ENCODE measurements around the gene FAM163B.
"Not testable (repeated sequence)": the region's sequence is repeated elsewhere in the genome, so short reads cannot be mapped to it uniquely, and the experiment has no call there.

FAM163B gene

GRCh38 chr9:133564451-133565116 lies 44.6 kb downstream of the FAM163B start:
- DNase-seq = no peak

DNA sequence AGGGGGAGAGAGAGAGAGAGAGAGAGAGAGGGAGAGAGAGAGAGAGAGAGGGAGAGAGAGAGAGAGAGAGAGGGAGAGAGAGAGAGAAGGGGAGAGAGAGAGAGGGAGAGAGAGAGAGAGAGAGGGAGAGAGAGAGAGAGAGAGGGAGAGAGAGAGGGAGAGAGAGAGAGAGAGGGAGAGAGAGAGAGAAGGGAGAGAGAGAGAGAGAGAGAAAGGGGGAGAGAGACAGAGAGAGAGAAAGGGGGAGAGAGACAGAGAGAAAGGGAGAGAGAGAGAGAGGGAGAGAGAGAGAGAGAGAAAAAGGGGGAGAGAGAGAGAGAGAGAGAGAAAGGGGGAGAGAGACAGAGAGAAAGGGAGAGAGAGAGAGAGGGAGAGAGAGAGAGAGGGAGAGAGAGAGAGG lies 45.4 kb downstream of the FAM163B start:
- DNase-seq = not testable (repeated sequence)

DNA sequence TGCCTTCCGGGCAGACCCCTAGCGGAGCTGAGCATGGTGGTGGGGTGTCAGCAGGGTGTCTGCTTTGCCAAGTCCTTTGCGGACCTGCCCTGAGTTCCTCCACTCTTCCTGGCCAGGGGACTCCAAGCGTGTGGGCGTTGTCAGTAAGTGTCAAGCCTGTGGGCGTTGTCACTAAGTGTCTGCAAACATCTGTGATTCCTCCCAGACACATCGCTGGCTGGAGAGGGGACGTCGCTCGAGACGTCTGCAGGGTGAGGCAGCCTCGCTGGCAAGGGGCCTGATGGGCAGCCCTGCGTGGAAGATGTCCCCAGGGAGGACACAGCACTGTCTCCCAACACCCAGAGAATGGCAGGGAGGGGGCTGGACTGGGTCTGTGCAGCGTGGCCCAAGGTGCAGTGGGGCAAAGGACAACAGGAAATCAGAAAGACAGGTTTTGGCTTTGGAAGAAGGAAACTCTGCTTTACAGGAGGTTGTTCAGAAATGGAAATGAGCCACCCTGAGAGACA lies 45.8 kb downstream of the FAM163B start:
- peak; percentile 4 for DNase-seq

DNA sequence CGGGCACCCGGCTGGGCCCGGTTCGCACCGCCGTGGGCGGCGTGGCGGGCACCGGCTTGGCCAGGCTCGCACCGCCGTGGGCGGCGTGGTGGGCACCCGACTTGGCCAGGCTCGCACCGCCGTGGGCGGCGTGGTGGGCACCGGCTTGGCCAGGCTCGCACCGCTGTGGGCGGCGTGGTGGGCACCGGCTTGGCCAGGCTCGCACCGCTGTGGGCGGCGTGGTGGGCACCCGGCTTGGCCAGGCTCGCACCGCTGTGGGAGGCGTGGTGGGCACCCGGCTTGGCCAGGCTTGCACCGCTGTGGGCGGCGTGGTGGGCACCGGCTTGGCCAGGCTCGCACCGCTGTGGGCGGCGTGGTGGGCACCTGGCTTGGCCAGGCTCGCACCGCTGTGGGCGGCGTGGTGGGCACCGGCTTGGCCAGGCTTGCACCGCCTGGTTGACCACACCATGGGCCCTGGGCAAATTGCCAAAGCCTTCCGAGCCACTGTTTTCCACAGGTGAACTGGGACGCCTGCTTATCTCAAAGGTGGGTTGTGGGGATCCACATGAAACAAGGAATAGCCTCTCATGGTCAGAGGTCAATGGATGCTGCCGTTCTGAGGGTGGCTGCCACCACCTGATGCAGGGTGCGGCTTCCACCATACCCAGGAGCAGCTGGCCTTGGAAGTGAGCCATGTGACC lies 46.4 kb downstream of the FAM163B start:
- DNase-seq = no peak

DNA sequence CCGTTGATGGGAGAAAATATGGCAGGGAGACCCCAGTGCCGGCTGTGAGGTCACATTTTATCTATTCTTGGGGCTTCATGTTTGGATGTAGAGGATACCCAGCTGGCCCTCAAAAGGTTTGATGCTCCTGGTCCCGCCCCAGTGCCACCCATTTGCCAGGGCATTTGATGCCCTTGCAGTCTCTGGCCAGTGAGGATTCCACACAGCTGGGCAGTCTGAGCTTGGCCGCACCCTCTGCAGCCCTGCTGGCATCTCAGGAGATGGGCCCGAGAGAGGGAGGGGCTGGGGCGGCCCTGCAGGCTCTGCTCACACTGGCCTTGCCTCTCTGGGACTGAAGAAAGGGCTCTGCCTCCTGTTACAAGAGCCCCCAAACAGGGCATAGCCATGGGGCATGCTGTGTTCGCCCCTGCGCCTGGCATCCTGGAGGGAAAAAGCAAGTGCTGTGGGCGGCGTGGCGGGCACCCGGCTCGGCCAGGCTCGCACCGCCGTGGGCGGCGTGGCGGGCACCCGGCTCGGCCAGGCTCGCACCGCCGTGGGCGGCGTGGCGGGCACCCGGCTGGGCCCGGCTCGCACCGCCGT lies 47.1 kb downstream of the FAM163B start:
- no peak for DNase-seq

DNA sequence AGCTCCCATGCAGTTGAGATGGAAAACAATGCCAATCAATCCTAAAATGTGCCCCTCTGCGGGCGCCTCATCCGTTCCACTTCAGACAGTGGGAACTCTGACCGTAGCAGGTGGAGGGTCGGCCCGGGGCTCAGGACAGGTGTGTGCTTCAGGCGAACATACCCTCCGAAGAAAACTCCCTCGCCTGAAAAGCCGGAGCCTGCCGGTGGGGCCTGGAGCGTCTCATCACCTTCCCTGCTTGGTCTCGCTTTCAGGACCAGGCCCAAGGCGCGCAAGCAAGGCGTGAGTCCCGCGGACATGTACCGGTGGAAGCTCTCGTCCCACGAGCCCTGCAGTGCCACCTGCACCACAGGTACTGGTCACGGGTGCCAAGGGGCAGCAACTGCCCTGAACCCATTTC lies 48.2 kb downstream of the FAM163B start:
- no peak for DNase-seq

DNA sequence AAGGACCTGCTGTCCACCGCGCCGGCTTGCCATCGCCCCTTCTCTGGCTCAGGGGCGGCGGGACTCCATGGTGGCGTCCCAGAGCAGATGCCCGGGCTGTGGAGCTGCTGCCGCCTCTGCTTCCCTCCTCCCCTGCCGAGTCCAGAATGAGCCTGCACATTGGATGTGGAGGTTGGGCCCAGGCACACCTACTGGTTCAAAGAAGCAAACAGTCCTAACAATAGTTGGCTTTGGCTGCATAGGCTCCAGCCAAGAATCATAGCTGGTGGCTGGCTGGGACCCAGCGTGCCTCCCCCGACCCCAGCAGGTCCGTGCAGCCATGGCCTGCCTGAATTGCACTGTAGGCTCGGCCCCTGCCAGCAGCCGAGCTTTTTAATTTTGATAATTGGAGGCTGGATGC lies 48.9 kb downstream of the FAM163B start:
- no peak for DNase-seq

DNA sequence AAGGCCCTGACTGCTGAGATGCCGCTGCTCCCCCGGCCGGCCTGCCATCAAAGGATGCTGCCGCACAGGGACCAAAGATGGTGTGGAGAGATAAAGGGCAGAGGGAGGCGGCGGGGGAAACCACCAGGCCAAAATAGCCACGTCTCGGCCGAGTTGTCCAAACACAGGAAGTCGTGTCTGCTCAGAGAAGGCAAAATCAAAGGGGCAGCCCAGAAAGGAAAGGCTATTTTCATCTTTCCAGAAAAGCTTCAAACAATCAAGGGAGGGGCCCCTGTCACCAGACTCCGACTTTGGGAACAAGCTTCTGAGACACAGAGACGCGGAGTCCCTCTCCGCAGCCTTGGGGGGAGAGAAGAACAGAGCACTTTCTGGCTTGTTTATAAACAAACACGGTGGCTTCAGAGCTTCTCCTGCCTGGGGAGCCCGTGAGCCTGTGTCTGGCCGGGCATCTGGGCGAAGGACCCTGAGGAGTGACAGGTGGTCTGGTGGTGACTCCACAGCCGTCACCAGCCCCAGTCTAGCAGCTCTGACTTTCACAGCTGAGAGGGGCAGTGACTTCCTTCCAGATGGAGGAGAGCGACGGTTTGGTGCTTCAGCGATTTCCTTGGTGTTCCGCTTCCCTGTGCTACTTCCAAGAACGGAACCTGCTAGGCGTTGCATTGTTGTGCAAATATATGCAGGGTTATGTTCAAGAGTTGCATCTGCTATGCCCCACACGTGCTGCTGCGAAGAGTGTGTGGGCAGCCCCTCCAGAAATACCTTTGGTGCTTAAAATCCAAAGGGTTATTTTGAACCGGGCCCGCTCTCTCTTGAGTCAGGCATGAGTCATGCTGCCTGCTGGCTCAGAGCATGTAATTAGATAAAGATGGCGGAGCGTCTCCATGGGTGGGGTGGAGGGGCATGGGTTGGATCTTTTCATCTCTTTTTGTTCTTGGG lies 50.7 kb downstream of the FAM163B start:
- DNase-seq = peak; percentile 90

GRCh38 chr9:133557581-133557980 lies 51.6 kb downstream of the FAM163B start:
- DNase-seq = no peak

- DNase-seq = no peak
Measured at GRCh38 chr9:133556354-133556753, 52.8 kb downstream of the FAM163B start.

- DNase-seq = no peak
Measured at GRCh38 chr9:133554729-133555128, 54.5 kb downstream of the FAM163B start.

- no peak for DNase-seq
Measured at GRCh38 chr9:133553973-133554713, 55.0 kb downstream of the FAM163B start.

- no peak for DNase-seq
Measured at GRCh38 chr9:133553123-133553522, 56.1 kb downstream of the FAM163B start.

GRCh38 chr9:133552236-133552635 lies 57.0 kb downstream of the FAM163B start:
- no peak for DNase-seq

- no peak for DNase-seq
Measured at GRCh38 chr9:133551446-133551845, 57.7 kb downstream of the FAM163B start.

DNA sequence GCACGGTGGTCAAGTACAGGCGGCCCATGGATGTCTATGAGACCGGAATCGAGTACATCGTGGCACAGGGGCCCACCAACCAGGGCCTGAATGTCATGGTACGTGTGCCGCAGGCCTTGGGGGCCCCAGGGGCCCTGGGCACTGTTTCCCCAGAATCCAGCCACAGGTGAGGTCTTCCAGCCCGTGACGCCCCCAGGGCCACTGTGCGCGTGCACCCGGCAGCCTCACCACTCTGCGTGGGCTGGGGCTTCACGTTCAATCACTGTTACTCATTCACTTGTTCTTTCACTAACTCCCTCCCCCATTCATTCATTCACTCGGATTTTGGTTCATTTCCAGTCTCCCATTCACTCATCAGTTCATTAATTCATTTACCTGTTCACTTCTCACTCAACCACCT lies 62.1 kb downstream of the FAM163B start:
- no peak for DNase-seq

- DNase-seq = no peak
Measured at GRCh38 chr9:133546287-133546680, 62.9 kb downstream of the FAM163B start.

DNA sequence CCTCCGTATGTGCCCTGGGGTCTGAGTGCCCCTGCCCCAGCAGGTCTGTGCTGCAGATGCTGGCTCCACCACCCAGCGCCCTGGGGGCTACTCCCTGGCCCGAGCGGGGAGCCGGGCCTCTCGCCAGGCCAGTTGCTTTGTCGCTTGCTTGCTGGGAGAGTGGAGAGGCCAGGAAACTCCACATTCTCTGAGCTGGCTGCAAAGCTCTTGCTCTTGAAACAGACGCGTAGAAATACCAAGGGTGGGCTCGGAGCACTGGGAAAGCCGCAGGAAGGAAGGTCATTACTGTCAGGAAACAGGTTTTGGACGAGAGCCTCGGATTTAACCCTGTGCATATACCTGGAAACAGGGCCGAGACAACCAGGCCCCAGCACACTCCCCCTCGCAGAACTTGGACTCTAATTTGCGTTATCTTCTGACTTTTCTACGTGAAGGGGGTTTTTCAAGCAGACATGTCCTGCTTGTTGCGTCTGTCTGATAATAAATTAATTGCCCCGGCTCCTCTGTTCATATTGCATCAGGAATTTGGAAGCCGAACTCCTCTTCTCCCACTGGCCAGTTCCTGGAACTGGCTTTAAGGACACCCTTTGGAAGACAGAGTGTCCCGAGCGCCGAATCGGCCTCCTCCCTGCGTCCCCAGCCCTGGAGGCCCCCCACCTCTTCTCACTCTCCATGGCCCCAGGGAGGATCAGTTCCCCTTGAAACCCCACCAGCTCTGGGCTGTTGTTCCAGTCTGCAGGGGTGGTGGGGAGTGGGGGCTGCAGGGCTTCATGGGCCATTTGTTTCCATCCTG lies 63.5 kb downstream of the FAM163B start:
- no peak for DNase-seq

DNA sequence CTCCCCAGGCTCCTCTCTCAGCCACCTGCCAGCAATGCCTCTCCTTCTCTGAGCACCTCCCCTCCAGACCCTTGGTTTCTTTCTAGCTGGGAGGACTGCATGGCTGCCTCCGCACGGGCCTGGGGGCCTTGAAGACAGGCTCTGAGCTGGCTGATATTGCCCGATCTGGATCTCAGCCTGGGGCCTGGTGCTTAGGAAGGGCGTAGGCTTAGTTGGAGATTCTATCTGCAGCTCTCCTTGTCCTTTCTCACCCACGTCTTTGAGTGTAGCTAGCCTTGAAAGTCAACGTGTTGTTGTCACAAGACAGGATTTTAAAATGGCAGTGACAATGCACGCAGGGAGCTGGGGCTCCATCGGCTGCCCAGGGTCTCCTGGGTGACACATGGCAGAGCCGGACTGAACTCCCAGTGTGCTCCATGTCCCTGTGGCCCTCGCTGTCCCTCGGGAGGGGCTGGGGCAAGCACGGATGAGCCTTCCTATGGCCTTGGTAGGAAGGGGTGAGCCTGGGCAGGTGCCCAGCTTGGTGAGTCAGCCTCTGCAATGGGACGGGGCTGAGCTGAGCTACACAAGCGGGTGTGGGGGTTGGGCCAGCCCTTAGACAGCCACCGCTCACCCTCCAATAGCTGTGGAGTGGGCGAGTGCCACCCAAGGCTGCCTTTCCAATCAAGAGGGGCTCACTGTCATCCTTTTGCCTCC lies 65.3 kb downstream of the FAM163B start:
- DNase-seq = no peak

- DNase-seq = no peak
Measured at GRCh38 chr9:133542002-133542401, 67.2 kb downstream of the FAM163B start.

DNA sequence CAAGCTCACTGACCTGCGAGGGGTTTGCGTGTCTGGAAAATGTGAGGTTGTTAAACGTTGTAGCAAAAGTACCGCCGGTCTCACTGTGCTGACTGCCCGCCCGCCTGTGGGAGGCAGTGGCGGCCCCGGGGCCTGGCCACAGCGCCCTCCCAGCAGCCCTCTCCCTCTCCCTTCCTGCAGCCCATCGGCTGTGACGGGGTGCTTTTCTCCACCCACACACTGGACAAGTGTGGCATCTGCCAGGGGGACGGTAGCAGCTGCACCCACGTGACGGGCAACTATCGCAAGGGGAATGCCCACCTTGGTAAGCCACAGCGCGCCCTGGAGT lies 68.5 kb downstream of the FAM163B start:
- DNase-seq = no peak

All from fibroblast of skin of right biceps (primary cell).